NCI-H1694 (cell line): ENCODE data around the gene TMEM11.
A peak's percentile ranks its signal among the peaks of the same experiment; 100 is the strongest.

ENCODE experiments used
- DNase-seq: peaks from one replicate; lab custom pipeline; 2025; lab: John Stamatoyannopoulos, UW

TMEM11 gene

GRCh38 chr17:21177854-21178600, 35.9 kb downstream of the TMEM11 start:
- DNase-seq: no peak

GRCh38 chr17:21177401-21177800, 36.6 kb downstream of the TMEM11 start:
- no peak for DNase-seq

GRCh38 chr17:21176773-21177395, 37.1 kb downstream of the TMEM11 start:
- DNase-seq: no peak

- DNase-seq: no peak
These were observed 39.2 kb downstream of the TMEM11 start for GRCh38 chr17:21174713-21175112.

DNA sequence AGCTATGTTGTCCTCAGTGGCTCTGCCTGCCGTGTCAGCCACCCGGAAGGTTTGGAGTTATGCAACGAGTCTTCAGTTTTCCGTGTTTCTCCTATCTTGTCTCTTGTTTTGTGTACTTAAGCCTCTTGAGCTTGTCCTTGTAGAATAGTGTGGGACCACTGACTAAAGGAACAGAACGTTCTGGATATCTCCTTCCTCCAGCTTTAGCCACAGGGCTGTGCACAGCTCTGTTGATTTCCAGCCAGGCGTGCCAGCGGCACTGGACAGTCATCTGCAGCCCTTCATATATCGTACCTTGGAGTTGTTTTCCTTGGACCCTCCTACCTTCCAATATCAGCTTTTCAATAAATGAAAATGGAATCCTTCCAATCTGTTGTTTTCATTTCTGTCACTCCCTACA, 39.8 kb downstream of the TMEM11 start:
- DNase-seq: no peak

- DNase-seq: no peak
These were observed 40.4 kb downstream of the TMEM11 start for GRCh38 chr17:21173543-21173942.

DNA sequence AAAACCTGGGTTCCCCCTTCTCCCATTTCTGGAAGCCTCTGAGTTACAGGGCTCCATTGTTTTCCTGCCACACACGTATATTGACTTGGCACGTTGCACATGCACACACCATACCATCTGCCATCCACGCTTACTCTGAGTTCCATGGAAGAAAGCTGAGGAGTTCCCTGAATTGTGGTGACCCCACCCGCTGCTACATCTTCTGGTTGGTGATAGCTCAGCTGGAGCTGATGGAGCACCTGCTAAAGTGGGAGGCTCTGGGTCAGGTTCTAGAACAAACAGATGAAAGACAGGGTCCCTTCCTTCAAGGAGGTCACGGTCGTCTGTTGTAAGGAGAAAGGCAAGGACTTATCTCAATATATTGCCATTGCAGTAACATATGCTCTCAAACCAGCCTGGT, 41.1 kb downstream of the TMEM11 start:
- peak; percentile 18 for DNase-seq

DNA sequence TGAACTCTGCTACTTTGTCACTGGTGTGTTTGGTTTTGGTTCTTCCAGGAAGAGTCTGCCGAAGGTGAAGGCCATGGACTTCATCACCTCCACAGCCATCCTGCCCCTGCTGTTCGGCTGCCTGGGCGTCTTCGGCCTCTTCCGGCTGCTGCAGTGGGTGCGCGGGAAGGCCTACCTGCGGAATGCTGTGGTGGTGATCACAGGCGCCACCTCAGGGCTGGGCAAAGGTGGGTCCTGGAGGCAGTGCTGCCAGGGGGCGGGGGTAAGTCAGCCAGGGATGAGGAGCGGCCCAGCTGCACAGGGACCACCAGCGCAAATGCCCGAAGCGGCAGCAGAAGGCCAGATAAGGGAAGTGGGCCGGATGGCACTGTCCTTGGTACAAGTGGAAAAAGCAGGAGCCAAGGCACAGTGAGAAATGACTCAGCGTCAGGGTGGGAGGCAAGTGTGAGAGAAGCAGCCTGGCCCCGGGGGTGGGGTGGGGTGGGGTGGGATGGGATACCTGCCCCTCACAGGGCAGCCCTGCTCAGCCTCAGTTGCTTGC, 41.9 kb downstream of the TMEM11 start:
- DNase-seq: no peak

DNA sequence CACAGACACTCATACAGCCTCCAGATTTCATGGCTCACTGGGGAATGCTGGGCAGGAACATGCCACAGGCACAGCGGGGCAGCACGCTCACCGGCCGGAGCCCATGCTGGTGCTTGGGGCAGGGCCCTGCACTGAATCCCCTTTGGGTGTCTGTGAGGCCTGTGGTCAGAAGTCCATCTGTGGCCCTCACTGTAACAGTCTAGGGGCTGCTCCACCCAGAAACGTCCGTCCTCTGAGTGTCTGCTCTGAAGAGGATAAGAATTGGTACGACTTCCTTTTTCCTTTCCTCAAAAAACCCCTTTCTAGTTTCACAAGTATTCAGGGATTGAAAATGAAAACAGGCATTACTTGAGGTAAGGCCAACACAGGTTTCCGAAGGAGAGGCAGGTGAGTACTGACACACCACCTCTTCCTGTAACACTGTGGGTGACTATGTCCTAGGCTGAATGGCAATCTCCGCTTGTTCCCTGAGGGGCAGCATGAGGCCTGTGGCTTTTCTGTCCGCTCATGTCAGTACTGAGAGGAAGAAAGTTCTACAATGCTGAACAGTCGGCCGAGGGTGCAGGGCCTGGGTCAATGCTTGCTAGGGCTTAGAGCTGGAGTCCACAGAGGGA, 42.5 kb downstream of the TMEM11 start:
- DNase-seq: no peak

DNA sequence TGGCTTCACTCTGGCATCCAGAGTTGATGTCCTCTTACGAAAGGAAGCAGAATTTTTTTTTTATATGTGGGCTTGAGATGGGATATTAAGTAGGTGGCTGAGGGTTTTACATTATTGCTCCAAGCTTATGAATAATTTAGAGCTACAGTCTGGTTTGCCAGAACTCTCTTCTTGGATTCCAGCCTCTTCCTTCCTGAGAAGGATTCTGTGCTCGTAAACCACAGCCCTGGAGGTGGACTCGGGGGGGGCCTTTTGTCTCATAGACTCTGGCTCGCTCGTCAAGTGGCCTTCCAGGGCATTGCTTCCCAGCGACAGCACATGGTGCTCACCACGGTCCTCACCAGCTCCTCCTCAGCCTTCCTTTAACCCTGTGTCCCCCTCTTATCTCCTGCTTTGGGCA, 43.2 kb downstream of the TMEM11 start:
- DNase-seq: no peak

GRCh38 chr17:21169496-21169895, 44.5 kb downstream of the TMEM11 start:
- DNase-seq: no peak

GRCh38 chr17:21168555-21168865, 45.5 kb downstream of the TMEM11 start:
- no peak for DNase-seq

DNA sequence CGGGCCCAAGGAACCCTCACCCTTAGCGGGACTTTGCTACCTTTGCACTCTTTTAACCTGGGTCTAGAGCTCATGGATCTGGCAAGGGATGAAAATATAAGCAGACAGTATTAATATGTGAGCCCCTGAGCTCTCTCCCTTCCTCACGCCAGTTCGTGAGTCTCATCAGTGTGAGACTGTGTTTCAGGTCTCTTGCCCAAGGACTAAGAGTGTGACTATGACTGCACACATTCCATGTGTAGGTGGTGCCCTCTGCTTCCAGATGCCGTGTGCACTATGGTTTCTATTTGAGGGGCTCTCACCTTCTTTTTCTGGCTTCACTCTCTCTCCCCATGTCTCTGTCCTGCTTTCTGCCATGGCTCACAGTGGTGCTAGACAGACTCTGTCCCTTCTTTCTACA, 46.7 kb downstream of the TMEM11 start:
- no peak for DNase-seq

- DNase-seq: no peak
These were observed 47.3 kb downstream of the TMEM11 start for GRCh38 chr17:21166595-21167210.

- no peak for DNase-seq
These were observed 47.9 kb downstream of the TMEM11 start for GRCh38 chr17:21165922-21166594.

DNA sequence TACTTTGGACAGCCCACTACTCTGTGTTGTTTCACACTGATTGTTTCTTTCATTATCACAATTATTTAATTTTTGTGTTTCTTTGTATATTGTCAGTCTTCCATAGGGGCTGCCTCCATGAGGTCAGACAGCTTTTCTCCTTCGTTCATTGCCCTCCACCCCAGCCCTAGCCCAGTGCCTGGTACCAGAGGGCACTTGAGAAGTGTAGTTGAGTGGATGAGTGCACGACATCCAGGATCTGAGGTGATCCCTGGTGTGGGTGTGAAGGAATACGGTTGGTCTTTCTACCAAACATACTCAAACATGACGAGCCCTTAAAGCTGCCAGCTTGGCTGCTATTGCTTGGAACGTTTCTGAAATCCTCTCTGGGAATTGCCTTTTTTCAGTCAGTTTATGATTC, 49.3 kb downstream of the TMEM11 start:
- no peak for DNase-seq

DNA sequence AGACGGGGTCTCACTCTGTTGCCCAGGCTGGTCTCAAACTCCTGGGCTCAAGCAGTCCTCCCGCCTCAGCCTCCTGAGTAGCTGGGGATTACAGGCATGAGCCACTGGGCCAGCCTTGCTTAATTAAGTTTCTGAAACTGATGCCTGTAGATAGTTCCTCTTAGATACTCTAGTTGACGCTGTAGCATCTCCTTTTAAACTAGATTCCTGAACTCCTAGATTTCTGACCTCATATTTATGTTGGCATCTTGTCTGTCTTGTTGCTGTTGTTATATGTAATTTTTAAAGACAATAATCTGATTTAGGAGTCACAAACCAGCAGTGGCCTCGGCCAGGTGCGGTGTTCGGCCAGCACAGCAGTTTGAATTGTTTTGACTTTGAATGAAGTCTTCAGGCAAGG, 49.7 kb downstream of the TMEM11 start:
- DNase-seq: no peak

- no peak for DNase-seq
These were observed 50.9 kb downstream of the TMEM11 start for GRCh38 chr17:21163101-21163500.

DNA sequence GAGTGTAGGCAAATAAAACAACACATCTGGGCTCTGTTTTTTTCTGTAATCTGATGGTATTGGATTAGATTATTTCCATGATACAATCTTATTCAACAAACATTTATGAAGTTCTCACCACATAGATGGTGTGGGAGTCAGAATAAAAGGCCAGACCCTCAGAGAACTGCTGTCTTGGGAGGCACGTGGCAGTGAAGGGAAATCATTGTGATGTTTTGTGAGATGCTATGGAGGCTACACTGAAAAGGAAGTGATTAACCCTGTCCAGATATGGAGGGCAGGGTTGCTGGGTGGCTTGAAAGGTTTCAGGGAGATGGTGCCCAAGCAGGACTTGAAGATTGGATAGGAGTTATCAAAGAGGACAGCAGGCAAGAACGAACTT, 51.6 kb downstream of the TMEM11 start:
- no peak for DNase-seq

GRCh38 chr17:21161498-21162393, 52.2 kb downstream of the TMEM11 start:
- no peak for DNase-seq

DNA sequence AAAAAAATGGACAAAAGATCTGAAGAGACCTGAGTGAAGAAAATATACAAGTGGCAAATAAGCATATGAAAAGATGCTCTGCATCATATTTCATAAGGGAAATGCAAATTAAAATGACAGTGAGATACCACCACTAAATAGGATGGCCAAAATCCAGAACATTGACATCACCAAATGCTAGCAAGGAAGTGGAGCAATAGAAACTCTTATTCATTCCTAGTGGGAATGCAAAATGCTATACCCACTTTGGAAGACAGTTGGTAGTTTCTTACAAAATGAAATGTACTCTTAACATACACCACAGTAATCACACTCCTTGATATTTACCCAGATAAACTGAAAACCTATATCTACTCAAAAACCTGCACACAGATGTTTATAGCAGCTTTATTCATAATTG, 53.6 kb downstream of the TMEM11 start:
- DNase-seq: no peak
